NCI-H2171 treated with DMSO at 0.1 percent for 48 hours (cell line): Measurements from ENCODE around the gene KCNE1.
"Not testable (repeated sequence)": the region's sequence is repeated elsewhere in the genome, so short reads cannot be mapped to it uniquely, and the experiment has no call there.

Source experiments
- DNase-seq: peaks from one replicate; lab custom pipeline; 2025; lab: John Stamatoyannopoulos, UW

KCNE1 gene

GRCh38 chr21:34417448-34418077, 94.4 kb downstream of the KCNE1 start:
- not testable (repeated sequence) for DNase-seq

DNA sequence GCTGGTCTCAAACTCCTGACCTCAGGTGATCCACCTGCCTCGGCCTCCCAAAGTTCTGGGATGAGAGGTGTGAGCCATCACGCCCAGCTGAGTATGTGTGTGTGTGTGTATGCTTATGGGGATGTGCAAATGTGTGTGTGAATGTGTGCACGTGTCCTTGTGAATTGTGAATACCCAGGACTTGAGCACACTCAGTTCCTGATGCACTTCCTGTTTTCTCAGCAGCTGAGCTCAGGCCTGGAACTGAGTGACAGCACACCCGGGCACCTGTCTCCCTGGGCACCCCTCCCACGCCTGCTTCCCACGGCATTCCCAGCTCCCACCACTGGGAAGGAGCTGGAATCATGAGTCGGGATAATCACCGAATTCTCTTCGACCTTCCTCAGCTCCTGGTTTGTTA, 104.7 kb downstream of the KCNE1 start:
- not testable (repeated sequence) for DNase-seq

DNA sequence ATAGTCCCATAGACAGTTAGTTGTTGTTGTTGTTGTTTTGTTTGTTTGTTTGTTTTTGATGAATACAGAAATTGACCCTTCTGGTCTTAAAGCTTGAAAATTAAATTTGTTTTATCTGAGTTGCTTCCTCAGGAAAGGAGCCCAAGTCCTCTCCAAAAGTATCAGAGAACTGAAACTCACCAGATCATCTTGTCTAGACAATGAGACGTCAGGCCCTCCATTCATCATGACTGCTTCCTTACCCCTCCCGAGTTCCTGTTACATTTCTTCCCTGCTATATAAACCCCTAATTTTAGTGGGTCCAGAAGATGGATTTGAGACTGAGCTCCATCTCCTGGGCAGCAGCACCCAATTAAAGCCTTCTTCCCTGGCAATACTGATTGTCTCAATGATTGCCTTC, 105.3 kb downstream of the KCNE1 start:
- not testable (repeated sequence) for DNase-seq

DNA sequence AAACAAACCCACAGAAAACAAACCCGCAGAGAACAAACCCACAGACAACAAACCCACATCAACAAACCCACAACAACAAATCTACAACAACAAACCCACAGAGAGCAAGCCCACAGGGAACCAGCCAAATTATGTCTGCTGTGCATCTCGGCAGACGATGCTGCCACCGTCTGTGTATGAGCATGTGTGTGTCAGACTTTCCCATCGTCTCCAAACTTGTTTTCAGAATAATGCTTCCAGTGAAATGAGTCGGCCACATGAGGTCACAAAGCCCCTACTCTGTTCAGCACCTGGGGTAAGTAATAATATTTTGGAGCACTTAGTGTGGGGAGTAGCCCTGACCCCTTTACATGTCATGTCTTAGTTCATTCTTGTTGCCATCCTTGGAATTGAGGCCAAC, 105.9 kb downstream of the KCNE1 start:
- not testable (repeated sequence) for DNase-seq

DNA sequence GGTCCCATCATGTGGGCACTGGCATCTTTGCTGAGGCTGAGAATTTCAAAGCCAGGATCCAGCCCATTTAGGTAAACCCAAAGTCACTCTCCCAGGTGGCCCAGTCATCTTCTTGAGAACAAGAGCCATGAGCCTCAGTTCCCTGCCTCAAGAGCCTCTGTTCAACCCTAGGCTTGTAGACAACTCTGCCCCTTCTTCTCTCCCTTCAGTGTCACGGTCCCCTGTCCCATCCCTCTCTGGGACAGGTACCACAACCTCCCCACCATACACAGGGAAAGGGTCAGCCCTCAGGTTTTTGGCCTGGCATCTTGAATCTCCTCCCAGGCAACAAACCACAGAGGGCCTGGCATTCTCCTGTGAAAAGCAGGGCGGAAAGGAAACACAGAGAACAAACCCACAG, 106.3 kb downstream of the KCNE1 start:
- not testable (repeated sequence) for DNase-seq

DNA sequence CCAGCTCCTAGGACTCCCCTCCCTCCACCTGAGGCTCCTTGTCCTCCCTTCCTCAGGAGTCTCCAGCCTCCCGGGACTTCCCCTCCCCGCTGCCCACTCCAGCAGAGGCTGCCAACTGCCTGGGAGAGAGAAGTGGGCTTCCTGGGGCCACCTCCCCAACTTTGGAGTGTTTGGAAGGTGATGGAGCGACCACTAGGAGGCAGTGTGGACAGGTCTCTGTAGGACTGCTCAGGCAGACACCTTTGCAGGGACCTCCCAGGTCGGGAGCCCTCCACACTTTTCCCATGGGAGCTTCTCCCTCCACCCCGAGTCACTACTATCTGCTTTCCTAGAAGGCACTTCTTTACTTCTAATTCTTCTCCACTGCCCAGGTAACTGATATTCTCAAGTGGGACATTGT, 107.3 kb downstream of the KCNE1 start:
- DNase-seq, result not testable (repeated sequence)

GRCh38 chr21:34400522-34400921, 111.5 kb downstream of the KCNE1 start:
- DNase-seq, result not testable (repeated sequence)
